Hepatocyte (in vitro differentiated cells): ENCODE measurements around the gene FBXW11. TPM values are rescaled to one million over a fixed set of nuclear protein-coding genes. Genes with fewer than 3 reads are reported as not detected.

Experiments
- DNase-seq: peaks from one replicate; pipeline ENCODE4 v3.0.0-alpha.2; 2016; ENCODE audit warnings: low spot score
- H2AFZ ChIP-seq: fragments of 200-600 bp; sonication (generic); 2 replicates; pipeline ENCODE4 v1.6.0; 2016; ENCODE audit warnings: antibody characterized with exemption, mild to moderate bottlenecking
- H3K27ac ChIP-seq: fragments of 200-600 bp; sonication (generic); 2 replicates; pipeline ENCODE4 v1.5.1; 2016; ENCODE audit warnings: mild to moderate bottlenecking
- H3K27me3 ChIP-seq: fragments of 200-600 bp; sonication (generic); 2 replicates; pipeline ENCODE4 v1.6.1; 2016
- H3K36me3 ChIP-seq: fragments of 200-600 bp; sonication (generic); replicated peaks from 2 replicates; pipeline ENCODE4 v1.5.1; 2016; ENCODE audit warnings: low read depth; ENCODE audit not compliant: insufficient read depth
- H3K4me1 ChIP-seq: fragments of 200-600 bp; sonication (generic); 2 replicates; pipeline ENCODE4 v1.5.1; 2016; ENCODE audit warnings: mild to moderate bottlenecking, moderate library complexity; ENCODE audit not compliant: insufficient read depth
- H3K4me2 ChIP-seq: fragments of 200-600 bp; sonication (generic); 2 replicates; pipeline ENCODE4 v1.6.0; 2016
- H3K4me3 ChIP-seq: fragments of 200-600 bp; sonication (generic); 2 replicates; pipeline ENCODE4 v1.5.1; 2016; ENCODE audit warnings: mild to moderate bottlenecking
- H3K79me2 ChIP-seq: fragments of 200-600 bp; sonication (generic); 2 replicates; pipeline ENCODE4 v1.6.0; 2017; ENCODE audit warnings: mild to moderate bottlenecking
- H3K9me2 ChIP-seq: fragments of 200-600 bp; sonication (generic); replicated peaks from 2 replicates; pipeline ENCODE4 v1.6.0; 2017; ENCODE audit warnings: mild to moderate bottlenecking; ENCODE audit not compliant: insufficient read depth
- H3K9me3 ChIP-seq: fragments of 200-600 bp; sonication (generic); 2 replicates; pipeline ENCODE4 v1.5.1; 2016; ENCODE audit warnings: low read depth, mild to moderate bottlenecking
- H4K20me1 ChIP-seq: fragments of 200-600 bp; sonication (generic); 2 replicates; pipeline ENCODE4 v1.6.0; 2016; ENCODE audit warnings: mild to moderate bottlenecking; ENCODE audit not compliant: insufficient read depth, poor library complexity, severe bottlenecking
- EZH2 ChIP-seq: fragments of 200-600 bp; sonication (generic); IDR thresholded peaks from 2 replicates; pipeline ENCODE4 v1.6.1; 2016; ENCODE audit warnings: antibody characterized with exemption, mild to moderate bottlenecking, borderline replicate concordance
- EZH2phosphoT487 ChIP-seq: fragments of 200-600 bp; sonication (generic); IDR thresholded peaks from one replicate; pipeline ENCODE4 v1.6.1; 2018; ENCODE audit warnings: antibody characterized with exemption, mild to moderate bottlenecking, low read depth, moderate library complexity; ENCODE audit not compliant: unreplicated experiment, severe bottlenecking
- WGBS: methylation state at CpG from one replicate; pipeline ENCODE4 v1.1.6; 2016; ENCODE audit warnings: low lambda C conversion rate; ENCODE audit errors: missing lambda C conversion rate; 5-methylcytosine and 5-hydroxymethylcytosine counted together
- polyA plus RNA-seq: library from polyadenylated mRNA; unstranded; fragments of >200 nt; fragmentation: Nextera tagmentation; extraction: Ambion mirVana; gene quantifications from 2 replicates; pipeline ENCODE4 v1.2.1, GENCODE V29; 2016
- total RNA-seq: library from RNA; depleted of rRNA; stranded (reverse); fragments of >200 nt; gene quantifications from 2 replicates; pipeline ENCODE4 v1.2.3, GENCODE V29; 2014
- TF ChIP-seq, protein P1 (sequence below): fragments of 200-600 bp; sonication (generic); IDR thresholded peaks from 2 replicates; pipeline ENCODE4 v1.5.1; 2016; ENCODE audit warnings: antibody characterized with exemption, mild to moderate bottlenecking; ENCODE audit not compliant: poor library complexity

FBXW11 gene
- total and polyA plus RNA-seq, 2 experiments from 2014 or later, result 38.0 to 73.4 TPM

DNA sequence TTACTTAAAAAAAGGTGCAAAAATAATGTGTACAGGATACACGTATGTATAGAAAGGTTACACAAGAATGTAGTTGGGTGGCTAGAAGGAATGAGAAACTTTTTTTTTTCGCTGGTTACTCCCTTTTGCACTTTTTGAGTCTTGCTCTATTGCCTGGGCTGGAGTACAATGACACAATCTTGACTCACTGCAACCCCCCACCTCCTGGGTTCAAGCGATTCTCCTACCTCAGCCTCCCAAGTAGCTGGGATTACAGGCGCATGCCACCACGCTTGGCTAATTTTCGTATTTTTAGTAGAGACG, 15.8 kb downstream of the FBXW11 start:
- TF ChIP-seq, protein P1, sequence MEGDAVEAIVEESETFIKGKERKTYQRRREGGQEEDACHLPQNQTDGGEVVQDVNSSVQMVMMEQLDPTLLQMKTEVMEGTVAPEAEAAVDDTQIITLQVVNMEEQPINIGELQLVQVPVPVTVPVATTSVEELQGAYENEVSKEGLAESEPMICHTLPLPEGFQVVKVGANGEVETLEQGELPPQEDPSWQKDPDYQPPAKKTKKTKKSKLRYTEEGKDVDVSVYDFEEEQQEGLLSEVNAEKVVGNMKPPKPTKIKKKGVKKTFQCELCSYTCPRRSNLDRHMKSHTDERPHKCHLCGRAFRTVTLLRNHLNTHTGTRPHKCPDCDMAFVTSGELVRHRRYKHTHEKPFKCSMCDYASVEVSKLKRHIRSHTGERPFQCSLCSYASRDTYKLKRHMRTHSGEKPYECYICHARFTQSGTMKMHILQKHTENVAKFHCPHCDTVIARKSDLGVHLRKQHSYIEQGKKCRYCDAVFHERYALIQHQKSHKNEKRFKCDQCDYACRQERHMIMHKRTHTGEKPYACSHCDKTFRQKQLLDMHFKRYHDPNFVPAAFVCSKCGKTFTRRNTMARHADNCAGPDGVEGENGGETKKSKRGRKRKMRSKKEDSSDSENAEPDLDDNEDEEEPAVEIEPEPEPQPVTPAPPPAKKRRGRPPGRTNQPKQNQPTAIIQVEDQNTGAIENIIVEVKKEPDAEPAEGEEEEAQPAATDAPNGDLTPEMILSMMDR, result no peak
- TF ChIP-seq EZH2phosphoT487 (no peak), EZH2 (no peak)
- Histone ChIP-seq H3K36me3 (no peaks in the 10 kb centered on the region), H3K79me2 (peaks cover 100% of the 10 kb centered on the region), H3K4me2 (no peak overlapping the region), H3K27me3 (no peaks in the 10 kb centered on the region), H3K27ac (no peak overlapping the region), H3K9me3 (no peaks in the 10 kb centered on the region), H4K20me1 (peaks cover 87% of the 10 kb centered on the region), H2AFZ (no peak overlapping the region), H3K4me1 (no peaks in the 10 kb centered on the region), H3K4me3 (no peak overlapping the region), H3K9me2 (no peaks in the 10 kb centered on the region)
- no peak for DNase-seq
- WGBS, result over 99% methylated on average over 7 of the region's 7 CpGs

GRCh38 chr5:171989946-171990712, 16.3 kb downstream of the FBXW11 start:
- TF ChIP-seq EZH2, result no peak
- TF ChIP-seq EZH2phosphoT487, result no peak
- TF ChIP-seq, protein P1, result no peak
- no peak for DNase-seq
- H2AFZ ChIP-seq, result no peak overlapping the region
- no peaks in the 10 kb centered on the region for H3K36me3 ChIP-seq
- no peak overlapping the region for H3K27ac ChIP-seq
- no peaks in the 10 kb centered on the region for H3K9me3 ChIP-seq
- H3K27me3 ChIP-seq, result no peaks in the 10 kb centered on the region
- no peaks in the 10 kb centered on the region for H3K9me2 ChIP-seq
- H3K4me2 ChIP-seq, result no peak overlapping the region
- no peak overlapping the region for H3K4me3 ChIP-seq
- no peaks in the 10 kb centered on the region for H3K4me1 ChIP-seq
- peaks cover 100% of the 10 kb centered on the region for H3K79me2 ChIP-seq
- peaks cover 89% of the 10 kb centered on the region for H4K20me1 ChIP-seq

GRCh38 chr5:171989276-171989675, 17.2 kb downstream of the FBXW11 start:
- no peaks in the 10 kb centered on the region for H3K9me3 ChIP-seq
- no peak overlapping the region for H3K4me3 ChIP-seq
- H3K4me2 ChIP-seq, result no peak overlapping the region
- peaks cover 3% of the 10 kb centered on the region for H3K4me1 ChIP-seq
- H3K36me3 ChIP-seq, result no peaks in the 10 kb centered on the region
- no peak overlapping the region for H2AFZ ChIP-seq
- peaks cover 100% of the 10 kb centered on the region for H3K79me2 ChIP-seq
- peaks cover 91% of the 10 kb centered on the region for H4K20me1 ChIP-seq
- H3K9me2 ChIP-seq, result no peaks in the 10 kb centered on the region
- no peak overlapping the region for H3K27ac ChIP-seq
- TF ChIP-seq EZH2phosphoT487 (no peak), EZH2 (no peak)
- TF ChIP-seq, protein P1, result no peak
- no peak for DNase-seq
- no peaks in the 10 kb centered on the region for H3K27me3 ChIP-seq
- 94% methylated on average over 5 of the region's 5 CpGs for WGBS

GRCh38 chr5:171986772-171987171, 19.7 kb downstream of the FBXW11 start:
- H3K4me3 ChIP-seq, result no peak overlapping the region
- H3K36me3 ChIP-seq, result no peaks in the 10 kb centered on the region
- DNase-seq, result no peak
- H3K9me2 ChIP-seq, result no peaks in the 10 kb centered on the region
- no peak for TF ChIP-seq EZH2
- TF ChIP-seq EZH2phosphoT487, result no peak
- TF ChIP-seq, protein P1, result no peak
- H3K4me1 ChIP-seq, result peaks cover 3% of the 10 kb centered on the region
- no peak overlapping the region for H3K4me2 ChIP-seq
- 82% methylated on average over 4 of the region's 4 CpGs for WGBS
- H4K20me1 ChIP-seq, result peaks cover 92% of the 10 kb centered on the region
- no peaks in the 10 kb centered on the region for H3K9me3 ChIP-seq
- H3K27ac ChIP-seq, result no peak overlapping the region
- no peaks in the 10 kb centered on the region for H3K27me3 ChIP-seq
- no peak overlapping the region for H2AFZ ChIP-seq
- H3K79me2 ChIP-seq, result peaks cover 100% of the 10 kb centered on the region
